CMK (cell line): Measurements from ENCODE around the gene PCMT1.

Experiments
- DNase-seq: peaks from one replicate; pipeline ENCODE4 v3.0.0-alpha.2; 2010; ENCODE audit warnings: low read depth

PCMT1 gene

DNA sequence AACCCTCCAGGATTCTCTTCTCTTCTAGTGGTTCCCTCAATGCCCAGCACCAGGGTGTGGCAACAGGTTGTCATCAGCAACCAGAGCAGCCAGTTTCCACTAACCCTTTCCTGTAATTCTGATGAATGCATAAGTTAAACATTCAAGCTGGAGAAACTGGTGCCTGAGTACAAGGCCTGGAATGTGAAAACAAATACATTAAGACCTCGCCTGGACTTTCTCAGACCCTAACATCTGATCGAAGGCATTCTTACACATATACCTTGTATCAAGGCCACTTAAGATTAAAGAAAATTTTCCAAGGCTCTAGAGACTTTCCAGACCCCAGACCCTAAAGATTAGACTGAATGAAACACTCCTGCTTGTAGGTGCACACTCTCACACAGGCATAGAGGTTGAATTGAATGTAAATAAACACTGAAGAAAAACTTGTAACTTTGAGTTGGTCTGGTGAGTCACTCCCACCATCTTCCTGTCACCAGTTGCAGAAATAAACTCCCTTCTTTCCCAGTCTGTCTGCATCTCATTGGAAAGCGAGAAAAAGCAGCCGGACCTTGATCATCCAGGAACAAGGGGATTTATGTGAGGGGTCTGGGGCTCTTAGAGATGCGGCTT, 105.6 kb downstream of the PCMT1 start:
- DNase-seq: no peak

- DNase-seq: no peak
These were observed 106.2 kb downstream of the PCMT1 start for GRCh38 chr6:149855741-149856140.

GRCh38 chr6:149856256-149856994, 106.9 kb downstream of the PCMT1 start:
- DNase-seq: no peak

- DNase-seq: no peak
These were observed 108.0 kb downstream of the PCMT1 start for GRCh38 chr6:149857541-149857940.

GRCh38 chr6:149859368-149859767, 109.8 kb downstream of the PCMT1 start:
- no peak for DNase-seq

DNA sequence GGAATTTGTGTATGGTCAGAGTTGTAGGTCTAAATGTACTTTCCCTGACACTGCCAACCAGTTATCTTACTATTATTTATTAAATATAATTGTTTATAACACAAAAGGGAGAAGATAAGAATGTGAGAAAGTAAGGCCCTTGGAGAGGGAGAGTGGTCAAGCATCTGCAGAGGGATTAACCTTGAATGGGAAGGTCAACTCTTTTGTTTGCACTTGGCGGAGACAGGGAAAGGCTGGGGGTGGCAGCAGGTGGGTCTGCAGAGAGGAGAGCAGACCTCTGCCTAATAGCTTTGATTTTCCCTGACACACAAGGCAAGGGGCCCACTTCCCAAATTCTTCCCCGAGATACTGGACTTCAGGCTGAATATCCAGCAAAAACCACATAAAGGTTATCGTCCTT, 110.4 kb downstream of the PCMT1 start:
- DNase-seq: no peak

DNA sequence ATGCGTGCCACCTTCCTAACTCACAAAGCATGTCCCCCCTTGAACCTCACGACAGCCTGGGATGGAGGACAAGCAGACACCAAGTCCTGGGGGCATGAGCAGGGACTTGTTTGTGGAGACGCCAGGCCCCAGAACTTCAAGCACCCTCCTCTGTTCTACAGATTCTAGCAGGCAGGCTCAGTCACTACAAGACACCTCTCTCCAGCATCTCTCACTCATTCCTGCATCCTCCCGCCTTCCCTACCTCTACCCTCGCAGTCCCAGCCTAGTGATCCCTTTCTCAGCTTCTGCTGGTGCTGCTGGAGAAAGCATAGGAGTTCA, 110.9 kb downstream of the PCMT1 start:
- DNase-seq: no peak
